ENCODE data around the gene AP1G2. TPM values are rescaled to one million over a fixed set of nuclear protein-coding genes. Genes with fewer than 3 reads are reported as not detected.
A peak's percentile ranks its signal among the peaks of the same experiment; 100 is the strongest.

AP1G2 gene
- total and polyA plus RNA-seq, 4 experiments from 2014 or later = 65.7 to 498 (median 300) TPM

- H3K27ac ChIP-seq (ENCODE audit: low read depth, low read length) = no peak overlapping the region
- no peaks in the 10 kb centered on the region for H3K27me3 ChIP-seq (ENCODE audit: insufficient read depth, low read length)
- H3K4me1 ChIP-seq (ENCODE audit: insufficient read depth, low read length) = peaks cover 21% of the 10 kb centered on the region
- Mint-ChIP-seq H3K9me3 (no peaks in the 10 kb centered on the region), H3K27me3 (no peaks in the 10 kb centered on the region), H3K27ac (peak overlapping the region in 6 of 7 donors; percentile 16 to 81 (median 70)), H3K4me1 (peaks cover 17 to 46% (median 30%) of the 10 kb centered on the region in 4 donors), H3K4me3 (peak overlapping the region in 2 of 8 donors; percentile 44 to 51), H3K36me3 (peaks cover 32 to 64% of the 10 kb centered on the region in 2 donors)
- CTCF ChIA-PET (ENCODE audit: partially characterized antibody) = interaction anchor here (0.9 to 9.5 kb wide), 13 partner anchors 9 to 260 kb away, joined by 3 to 174 read pairs (median 4); partner anchors contain the start of genes PABPN1 and PPP1R3E
- intact Hi-C loops (cut with micrococcal nuclease) = loop anchor here (1.0 to 2.0 kb wide), 2 partner anchors 85 to 234 kb away; no protein-coding TSS in a partner anchor
- DNase-seq = peak; percentile 47 to 66 (median 53)
- POLR2A ChIA-PET (ENCODE audit: partially characterized antibody) = interaction anchor here (1.3 to 3.5 kb wide), 3 partner anchors 11 to 518 kb away, joined by 4 to 19 read pairs (median 9); partner anchors contain the start of gene ZFHX2
- no peaks in the 10 kb centered on the region for H3K9me3 ChIP-seq (ENCODE audit: control insufficient read depth in 1 of 2, low read length in 2 of 2)
- peaks cover 72% of the 10 kb centered on the region for H3K36me3 ChIP-seq (ENCODE audit: insufficient read depth, low read length)
- H3K4me3 ChIP-seq (ENCODE audit: low read length in 2 of 2) = no peak overlapping the region
Observed at GRCh38 chr14:23562822-23563472, 4.6 kb downstream of the AP1G2 start.

DNA sequence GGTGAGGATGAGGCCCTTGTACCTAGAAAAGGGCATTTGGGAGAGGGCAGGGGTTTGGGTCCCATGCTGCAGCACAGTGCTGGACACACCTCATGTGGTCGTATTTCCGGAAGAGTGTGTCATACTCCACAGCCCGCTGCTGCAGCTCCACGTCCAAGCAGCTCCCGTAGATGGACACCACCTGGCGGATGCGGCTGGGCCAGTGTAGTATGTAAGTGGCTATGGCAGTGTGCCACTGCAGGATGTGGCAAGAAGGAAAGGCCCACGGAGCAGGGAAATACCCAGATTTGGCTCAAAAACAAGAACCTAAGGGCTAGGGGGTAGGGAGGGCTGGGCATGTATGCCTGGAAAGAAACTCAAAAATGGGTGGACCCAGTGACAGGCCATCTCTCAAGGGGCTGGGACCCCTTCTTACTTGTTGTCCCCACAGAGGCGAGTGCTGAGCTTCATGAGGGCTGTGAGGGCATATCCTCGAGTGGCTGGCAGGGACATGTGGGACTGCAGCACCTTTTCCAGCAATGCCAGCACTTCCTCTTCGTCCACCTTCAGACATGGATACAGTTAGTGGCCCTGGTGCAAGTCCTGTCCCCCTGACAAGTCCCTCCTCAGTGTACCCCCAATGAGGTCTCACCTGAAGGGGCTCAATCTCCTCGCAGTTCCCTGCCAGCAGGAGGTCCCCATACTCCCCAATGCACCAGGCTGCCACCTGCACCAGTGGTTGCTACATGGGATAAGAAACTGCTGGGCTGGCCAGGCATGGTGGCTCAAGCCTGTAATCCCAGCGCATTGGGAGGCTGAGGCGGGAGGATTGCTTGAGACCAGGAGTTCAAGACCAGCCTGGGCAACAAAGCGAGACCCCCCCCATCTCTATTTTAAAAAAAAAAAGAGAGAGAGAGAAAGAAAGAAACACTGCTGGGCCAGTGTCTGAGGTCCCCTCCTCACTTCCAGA lies 5.4 kb downstream of the AP1G2 start:
- no peaks in the 10 kb centered on the region for H3K9me3 ChIP-seq (ENCODE audit: control insufficient read depth in 1 of 2, low read length in 2 of 2)
- peak overlapping the region in 5 of 7 donors; percentile 16 to 84 (median 76) for H3K27ac Mint-ChIP-seq
- POLR2A ChIA-PET (ENCODE audit: partially characterized antibody) = interaction anchor here (1.3 to 3.5 kb wide), 4 partner anchors 10 to 519 kb away, joined by 3 to 19 read pairs (median 6); partner anchors contain the start of gene ZFHX2
- H3K4me1 ChIP-seq (ENCODE audit: insufficient read depth, low read length) = peaks cover 28% of the 10 kb centered on the region
- no peak overlapping the region for H3K27ac ChIP-seq (ENCODE audit: low read depth, low read length)
- H3K9me3 Mint-ChIP-seq = no peaks in the 10 kb centered on the region
- peaks cover 32 to 62% of the 10 kb centered on the region in 2 donors for H3K36me3 Mint-ChIP-seq
- peaks cover 72% of the 10 kb centered on the region for H3K36me3 ChIP-seq (ENCODE audit: insufficient read depth, low read length)
- intact Hi-C loops (cut with micrococcal nuclease) = loop anchor here (1.0 to 2.0 kb wide), 2 partner anchors 84 to 233 kb away; no protein-coding TSS in a partner anchor
- no peaks in the 10 kb centered on the region for H3K27me3 ChIP-seq (ENCODE audit: insufficient read depth, low read length)
- H3K4me1 Mint-ChIP-seq = peaks cover 18 to 46% (median 30%) of the 10 kb centered on the region in 4 donors
- CTCF ChIA-PET (ENCODE audit: partially characterized antibody) = interaction anchor here (0.9 to 9.5 kb wide), 13 partner anchors 10 to 260 kb away, joined by 3 to 174 read pairs (median 6); partner anchors contain the start of genes PABPN1 and PPP1R3E
- no peak overlapping the region for H3K4me3 ChIP-seq (ENCODE audit: low read length in 2 of 2)
- no peak for DNase-seq
- no peak overlapping the region for H3K4me3 Mint-ChIP-seq
- no peaks in the 10 kb centered on the region for H3K27me3 Mint-ChIP-seq

- no peak overlapping the region for H3K4me3 Mint-ChIP-seq
- no peak overlapping the region for H3K4me3 ChIP-seq (ENCODE audit: low read length in 2 of 2)
- POLR2A ChIA-PET (ENCODE audit: partially characterized antibody) = interaction anchor here (1.5 to 3.5 kb wide), 2 partner anchors 13 to 83 kb away, joined by 3 to 19 read pairs; no protein-coding TSS in a partner anchor
- peak overlapping the region in 2 of 7 donors; percentile 16 to 23 for H3K27ac Mint-ChIP-seq
- H3K27me3 Mint-ChIP-seq = no peaks in the 10 kb centered on the region
- intact Hi-C loops (cut with micrococcal nuclease) = no loop called here
- H3K4me1 Mint-ChIP-seq = peaks cover 19 to 48% (median 31%) of the 10 kb centered on the region in 4 donors
- CTCF ChIA-PET (ENCODE audit: partially characterized antibody) = interaction anchor here (0.9 to 9.5 kb wide), 9 partner anchors 9 to 240 kb away, joined by 3 to 174 read pairs (median 9); partner anchors contain the start of gene PABPN1
- H3K36me3 ChIP-seq (ENCODE audit: insufficient read depth, low read length) = peaks cover 72% of the 10 kb centered on the region
- peaks cover 28% of the 10 kb centered on the region for H3K4me1 ChIP-seq (ENCODE audit: insufficient read depth, low read length)
- H3K36me3 Mint-ChIP-seq = peaks cover 32 to 62% of the 10 kb centered on the region in 2 donors
- no peaks in the 10 kb centered on the region for H3K9me3 ChIP-seq (ENCODE audit: control insufficient read depth in 1 of 2, low read length in 2 of 2)
- H3K27ac ChIP-seq (ENCODE audit: low read depth, low read length) = no peak overlapping the region
- DNase-seq = no peak
- H3K27me3 ChIP-seq (ENCODE audit: insufficient read depth, low read length) = no peaks in the 10 kb centered on the region
- H3K9me3 Mint-ChIP-seq = no peaks in the 10 kb centered on the region
Observed at GRCh38 chr14:23561259-23561658, 6.3 kb downstream of the AP1G2 start.

DNA sequence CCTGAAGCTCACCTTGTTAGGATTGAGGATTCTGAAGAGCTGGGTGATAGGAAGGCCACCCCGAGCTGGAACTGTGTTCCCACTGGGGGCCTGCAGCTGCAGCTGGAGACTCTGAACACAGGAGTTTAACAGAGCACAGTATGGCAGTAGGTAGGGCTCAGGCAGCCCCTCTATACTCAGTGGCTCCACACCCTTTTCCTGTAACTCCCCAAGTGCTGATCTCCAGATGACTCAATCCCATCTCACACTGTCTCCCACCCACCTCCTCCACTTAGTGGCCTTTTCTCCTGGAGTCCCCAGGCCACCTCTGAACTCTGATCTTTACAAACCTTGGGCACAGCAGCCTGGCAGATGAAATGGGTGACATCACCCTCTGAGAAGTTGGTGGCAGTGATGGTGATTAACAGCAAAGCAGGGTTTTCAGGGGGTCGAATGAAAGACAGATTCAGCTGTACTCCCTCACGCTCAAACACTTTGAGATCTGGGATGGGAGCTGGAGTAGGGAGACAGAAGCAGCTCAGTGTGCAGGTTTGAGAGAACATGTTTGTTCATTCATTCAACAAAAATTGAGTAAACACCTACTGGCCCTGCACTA lies 7.6 kb downstream of the AP1G2 start:
- Mint-ChIP-seq H3K4me3 (no peak overlapping the region), H3K27ac (peak overlapping the region in 2 of 7 donors; percentile 50 to 82)
- no peaks in the 10 kb centered on the region for H3K9me3 ChIP-seq (ENCODE audit: control insufficient read depth in 1 of 2, low read length in 2 of 2)

DNA sequence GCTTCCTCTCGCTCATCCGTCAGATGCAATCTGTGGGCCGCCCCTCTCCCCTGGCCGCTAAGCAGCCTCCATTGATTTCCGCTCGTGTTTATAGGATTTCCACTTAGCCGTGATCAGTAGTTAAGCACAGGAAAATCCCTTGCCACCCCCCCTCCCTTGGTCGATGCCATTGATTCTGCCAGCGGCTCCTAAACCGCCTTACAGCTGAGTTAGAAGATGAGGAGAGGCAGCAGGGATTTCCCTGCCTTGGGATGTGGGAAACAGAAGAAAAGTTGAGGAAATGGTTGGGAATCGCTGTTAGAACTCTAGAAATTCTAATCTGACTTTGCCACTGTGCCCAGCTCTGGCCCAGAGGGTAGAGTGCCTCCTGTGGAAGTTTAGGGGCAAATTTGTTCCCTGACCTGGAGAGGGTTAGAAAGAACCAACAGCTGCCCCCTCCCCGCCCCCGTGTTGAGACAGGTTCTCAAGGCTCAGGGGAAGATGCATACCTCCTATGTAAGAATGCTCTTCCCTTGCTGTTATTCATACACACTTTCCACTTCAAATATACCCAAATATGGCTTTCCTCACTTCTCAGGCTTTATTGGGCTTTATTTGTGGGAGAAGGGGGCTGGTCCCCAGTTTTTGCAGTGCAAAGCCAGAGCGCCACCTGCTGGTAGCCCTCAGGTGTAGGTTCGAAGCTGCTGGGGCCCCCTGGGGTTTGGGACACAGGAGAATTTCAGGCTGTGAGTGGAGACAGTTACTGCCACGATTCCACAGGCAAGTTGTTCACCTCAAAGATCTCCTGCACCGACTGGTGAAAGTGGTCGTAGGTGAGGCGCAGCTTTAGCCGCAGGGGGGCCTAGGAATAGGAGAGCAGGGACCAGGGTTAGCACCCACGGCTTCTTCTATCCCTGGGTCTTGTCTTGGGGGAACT lies 8.3 kb downstream of the AP1G2 start:
- Histone ChIP-seq H3K27me3 (ENCODE audit: insufficient read depth, low read length) (no peaks in the 10 kb centered on the region), H3K9me3 (ENCODE audit: control insufficient read depth in 1 of 2, low read length in 2 of 2) (no peaks in the 10 kb centered on the region), H3K27ac (ENCODE audit: low read depth, low read length) (no peak overlapping the region), H3K4me1 (ENCODE audit: insufficient read depth, low read length) (peaks cover 25% of the 10 kb centered on the region), H3K4me3 (ENCODE audit: low read length in 2 of 2) (no peak overlapping the region), H3K36me3 (ENCODE audit: insufficient read depth, low read length) (peaks cover 57% of the 10 kb centered on the region)
- peak; percentile 54 to 65 (median 57) for DNase-seq
- no peaks in the 10 kb centered on the region for H3K27me3 Mint-ChIP-seq
- ChIA-PET POLR2A (ENCODE audit: partially characterized antibody) (interaction anchor here (1.0 to 3.7 kb wide), 6 partner anchors 8 to 555 kb away, joined by 3 to 44 read pairs (median 4); partner anchors contain the start of genes AP1G2, DCAF11 and PPP1R3E), CTCF (ENCODE audit: partially characterized antibody) (interaction anchor here (0.7 to 9.5 kb wide), 23 partner anchors 8 to 258 kb away, joined by 3 to 174 read pairs (median 5); partner anchors contain the start of genes AP1G2 and ZFHX2)
- H3K4me3 Mint-ChIP-seq = peak overlapping the region in 1 of 8 donors; percentile 36
- peaks cover 28 to 49% of the 10 kb centered on the region in 2 donors for H3K36me3 Mint-ChIP-seq
- intact Hi-C loops (cut with micrococcal nuclease) = loop anchor here (5.0 to 10.0 kb wide), 2 partner anchors 464 to 883 kb away; partner anchors contain the start of genes ACIN1, C14orf119 and SDR39U1
- peak overlapping the region in 2 of 7 donors; percentile 46 to 82 for H3K27ac Mint-ChIP-seq
- no peaks in the 10 kb centered on the region for H3K9me3 Mint-ChIP-seq
- peaks cover 22 to 46% (median 33%) of the 10 kb centered on the region in 4 donors for H3K4me1 Mint-ChIP-seq

More for the DNA sequence above, 7.6 kb downstream of the AP1G2 start:
- DNase-seq = no peak
- H3K27ac ChIP-seq (ENCODE audit: low read depth, low read length) = no peak overlapping the region
- H3K4me1 ChIP-seq (ENCODE audit: insufficient read depth, low read length) = peaks cover 25% of the 10 kb centered on the region
- H3K27me3 ChIP-seq (ENCODE audit: insufficient read depth, low read length) = no peaks in the 10 kb centered on the region
- Mint-ChIP-seq H3K27me3 (no peaks in the 10 kb centered on the region), H3K36me3 (peaks cover 32 to 56% of the 10 kb centered on the region in 2 donors), H3K4me1 (peaks cover 22 to 54% (median 36%) of the 10 kb centered on the region in 4 donors), H3K9me3 (no peaks in the 10 kb centered on the region)
- no peak overlapping the region for H3K4me3 ChIP-seq (ENCODE audit: low read length in 2 of 2)
- H3K36me3 ChIP-seq (ENCODE audit: insufficient read depth, low read length) = peaks cover 64% of the 10 kb centered on the region
- POLR2A ChIA-PET (ENCODE audit: partially characterized antibody) = interaction anchor here (1.2 to 3.7 kb wide), 5 partner anchors 7 to 258 kb away, joined by 3 to 44 read pairs (median 4); partner anchors contain the start of genes AP1G2 and PPP1R3E
- intact Hi-C loops (cut with micrococcal nuclease) = loop anchor here (5.0 to 10.0 kb wide), 2 partner anchors 465 to 882 kb away; partner anchors contain the start of genes ACIN1, C14orf119 and SDR39U1
- CTCF ChIA-PET (ENCODE audit: partially characterized antibody) = interaction anchor here (0.5 to 9.5 kb wide), 25 partner anchors 8 to 259 kb away, joined by 3 to 174 read pairs (median 5); partner anchors contain the start of gene ZFHX2
